ENCODE data around the gene PDE11A.
"Not testable (repeated sequence)": the region's sequence is repeated elsewhere in the genome, so short reads cannot be mapped to it uniquely, and the experiment has no call there.

The PDE11A gene

GRCh38 chr2:177998996-177999395 lies 73.6 kb downstream of the PDE11A start:
- ATAC-seq (no peak), DNase-seq (no peak)
- no peak overlapping the region for H3K4me3 Mint-ChIP-seq
- no peak overlapping the region for H3K27ac Mint-ChIP-seq
- no peaks in the 10 kb centered on the region for H3K4me1 Mint-ChIP-seq
- no peaks in the 10 kb centered on the region for H3K9me3 Mint-ChIP-seq
- H3K27me3 Mint-ChIP-seq = peaks cover 17% of the 10 kb centered on the region

GRCh38 chr2:177998006-177998405 lies 74.6 kb downstream of the PDE11A start:
- Mint-ChIP-seq H3K27me3 (peaks cover 9% of the 10 kb centered on the region), H3K9me3 (no peaks in the 10 kb centered on the region), H3K27ac (no peak overlapping the region), H3K4me3 (no peak overlapping the region), H3K4me1 (no peaks in the 10 kb centered on the region)
- ATAC-seq = no peak
- no peak for DNase-seq

GRCh38 chr2:177992992-177993391 lies 79.6 kb downstream of the PDE11A start:
- no peaks in the 10 kb centered on the region for H3K4me1 Mint-ChIP-seq
- H3K27ac Mint-ChIP-seq = no peak overlapping the region
- no peaks in the 10 kb centered on the region for H3K9me3 Mint-ChIP-seq
- ATAC-seq (no peak), DNase-seq (no peak)
- H3K4me3 Mint-ChIP-seq = no peak overlapping the region
- H3K27me3 Mint-ChIP-seq = no peaks in the 10 kb centered on the region

GRCh38 chr2:177989029-177989885 lies 83.3 kb downstream of the PDE11A start:
- H3K9me3 Mint-ChIP-seq = no peaks in the 10 kb centered on the region

GRCh38 chr2:177984749-177985148 lies 87.8 kb downstream of the PDE11A start:
- ATAC-seq = no peak
- Mint-ChIP-seq H3K4me1 (no peaks in the 10 kb centered on the region), H3K27me3 (no peaks in the 10 kb centered on the region), H3K27ac (no peak overlapping the region), H3K9me3 (no peaks in the 10 kb centered on the region), H3K4me3 (no peak overlapping the region)
- no peak for DNase-seq

More at GRCh38 chr2:177989029-177989885, 83.3 kb downstream of the PDE11A start:
- H3K4me3 Mint-ChIP-seq = no peak overlapping the region
- H3K4me1 Mint-ChIP-seq = no peaks in the 10 kb centered on the region
- no peak for ATAC-seq
- no peaks in the 10 kb centered on the region for H3K27me3 Mint-ChIP-seq
- H3K27ac Mint-ChIP-seq = no peak overlapping the region
- no peak for DNase-seq

GRCh38 chr2:177983183-177983788 lies 89.3 kb downstream of the PDE11A start:
- H3K27ac Mint-ChIP-seq = no peak overlapping the region
- H3K4me3 Mint-ChIP-seq = no peak overlapping the region
- H3K9me3 Mint-ChIP-seq = no peaks in the 10 kb centered on the region
- no peaks in the 10 kb centered on the region for H3K4me1 Mint-ChIP-seq
- DNase-seq (peak; percentile 2 to 15), ATAC-seq (peak; percentile 52)
- no peaks in the 10 kb centered on the region for H3K27me3 Mint-ChIP-seq

- Mint-ChIP-seq H3K4me1 (no peaks in the 10 kb centered on the region), H3K9me3 (no peaks in the 10 kb centered on the region), H3K27me3 (no peaks in the 10 kb centered on the region), H3K4me3 (no peak overlapping the region), H3K27ac (no peak overlapping the region)
- no peak for DNase-seq
- no peak for ATAC-seq
Measured at GRCh38 chr2:177972782-177973181, 99.8 kb downstream of the PDE11A start.

- H3K4me3 Mint-ChIP-seq = no peak overlapping the region
- no peak overlapping the region for H3K27ac Mint-ChIP-seq
- no peaks in the 10 kb centered on the region for H3K9me3 Mint-ChIP-seq
- no peaks in the 10 kb centered on the region for H3K27me3 Mint-ChIP-seq
- DNase-seq = no peak
- H3K4me1 Mint-ChIP-seq = no peaks in the 10 kb centered on the region
- ATAC-seq = no peak
Measured at GRCh38 chr2:177972123-177972522, 100.5 kb downstream of the PDE11A start.

GRCh38 chr2:177970670-177971454 lies 101.7 kb downstream of the PDE11A start:
- DNase-seq = no peak
- no peak overlapping the region for H3K27ac Mint-ChIP-seq
- no peak for ATAC-seq
- H3K4me3 Mint-ChIP-seq = no peak overlapping the region
- no peaks in the 10 kb centered on the region for H3K9me3 Mint-ChIP-seq
- H3K27me3 Mint-ChIP-seq = no peaks in the 10 kb centered on the region
- no peaks in the 10 kb centered on the region for H3K4me1 Mint-ChIP-seq

- no peaks in the 10 kb centered on the region for H3K9me3 Mint-ChIP-seq
- no peaks in the 10 kb centered on the region for H3K27me3 Mint-ChIP-seq
- no peak for ATAC-seq
- DNase-seq = no peak
- no peak overlapping the region for H3K27ac Mint-ChIP-seq
- H3K4me3 Mint-ChIP-seq = no peak overlapping the region
- no peaks in the 10 kb centered on the region for H3K4me1 Mint-ChIP-seq
Measured at GRCh38 chr2:177964892-177965291, 107.7 kb downstream of the PDE11A start.

GRCh38 chr2:177952151-177952550 lies 120.4 kb downstream of the PDE11A start:
- Mint-ChIP-seq H3K9me3 (no peaks in the 10 kb centered on the region), H3K27me3 (no peaks in the 10 kb centered on the region), H3K4me3 (no peak overlapping the region), H3K27ac (no peak overlapping the region), H3K4me1 (no peaks in the 10 kb centered on the region)
- ATAC-seq = no peak
- no peak for DNase-seq

GRCh38 chr2:177947598-177947997 lies 125.0 kb downstream of the PDE11A start:
- H3K4me1 Mint-ChIP-seq, ATAC-seq, H3K4me3 Mint-ChIP-seq, H3K27ac Mint-ChIP-seq, DNase-seq, H3K9me3 Mint-ChIP-seq, H3K27me3 Mint-ChIP-seq: not testable (repeated sequence)

GRCh38 chr2:177944530-177944929 lies 128.0 kb downstream of the PDE11A start:
- H3K4me1 Mint-ChIP-seq, H3K4me3 Mint-ChIP-seq, H3K9me3 Mint-ChIP-seq, DNase-seq, H3K27me3 Mint-ChIP-seq, H3K27ac Mint-ChIP-seq, ATAC-seq: not testable (repeated sequence)

GRCh38 chr2:177942731-177943130 lies 129.8 kb downstream of the PDE11A start:
- no peak for DNase-seq

GRCh38 chr2:177939211-177939610 lies 133.4 kb downstream of the PDE11A start:
- no peaks in the 10 kb centered on the region for H3K9me3 Mint-ChIP-seq
- H3K27ac Mint-ChIP-seq = no peak overlapping the region
- no peak for DNase-seq
- no peak overlapping the region for H3K4me3 Mint-ChIP-seq
- ATAC-seq = no peak
- no peaks in the 10 kb centered on the region for H3K4me1 Mint-ChIP-seq
- peaks cover 8% of the 10 kb centered on the region for H3K27me3 Mint-ChIP-seq

More at GRCh38 chr2:177942731-177943130, 129.8 kb downstream of the PDE11A start:
- Mint-ChIP-seq H3K27me3 (peaks cover 4% of the 10 kb centered on the region), H3K4me3 (no peak overlapping the region), H3K9me3 (no peaks in the 10 kb centered on the region), H3K27ac (no peak overlapping the region), H3K4me1 (no peaks in the 10 kb centered on the region)
- ATAC-seq = no peak

GRCh38 chr2:177930916-177931315 lies 141.7 kb downstream of the PDE11A start:
- H3K27ac Mint-ChIP-seq = no peak overlapping the region
- DNase-seq (no peak), ATAC-seq (no peak)
- peaks cover 16% of the 10 kb centered on the region for H3K27me3 Mint-ChIP-seq
- no peaks in the 10 kb centered on the region for H3K4me1 Mint-ChIP-seq
- no peak overlapping the region for H3K4me3 Mint-ChIP-seq
- no peaks in the 10 kb centered on the region for H3K9me3 Mint-ChIP-seq

Measured in stimulated activated naive CD8-positive, alpha-beta T cell treated with anti-CD3 and anti-CD28 coated beads, Interleukin-15, amount 100 ng/mL, for 72 hours (primary cell).